ENCODE data around the gene NOTCH3.

GRCh38 chr19:15114153-15114540, 86.6 kb downstream of the NOTCH3 start:
- no peak for TF ChIP-seq TAF1 (conservative IDR thresholded peaks at IDR 0.05)
- TF ChIP-seq CTCF (IDR thresholded peaks at IDR 0.05; ENCODE audit: low read depth, low read length, missing input control) = no peak
- TF ChIP-seq GABPA (IDR thresholded peaks at IDR 0.05 in 1 of 2, conservative IDR thresholded peaks at IDR 0.05 in 1 of 2) = no peak
- TF ChIP-seq MAX (IDR thresholded peaks at IDR 0.05) = no peak
- no peak for TF ChIP-seq REST (IDR thresholded peaks at IDR 0.05)
- no peak for TF ChIP-seq SP1 (IDR thresholded peaks at IDR 0.05)
- TF ChIP-seq NR2F2 (IDR thresholded peaks at IDR 0.05) = no peak
- no peak for TF ChIP-seq JUND (IDR thresholded peaks at IDR 0.05)
- no peak for TF ChIP-seq YY1 (IDR thresholded peaks at IDR 0.05)
- no peak for TF ChIP-seq RXRA (IDR thresholded peaks at IDR 0.05)
- TF ChIP-seq HNF4G (IDR thresholded peaks at IDR 0.05) = no peak
- no peak for TF ChIP-seq RAD21 (IDR thresholded peaks at IDR 0.05)
- no peak for TF ChIP-seq ATF3 (IDR thresholded peaks at IDR 0.05)
- TF ChIP-seq EGR1 (IDR thresholded peaks at IDR 0.05; ENCODE audit: low read depth in 2 of 2) = no peak

All from liver (tissue), 3 donors.